GM12892 (cell line): ENCODE measurements around the gene NUBPL.

Source experiments
- DNase-seq: peaks from one replicate; pipeline ENCODE4 v3.0.0; 2011; ENCODE audit not compliant: insufficient read length
- FAIRE-seq: peaks from 2 replicates; lab custom pipeline; 2011; peaks lifted over from hg19 to GRCh38; lab: Jason Lieb, UNC
- POLR2A ChIP-seq: IDR thresholded peaks from 2 replicates; pipeline ENCODE4 v1.6.1; 2011; ENCODE audit warnings: low read depth, low read length, control low read depth
- POLR2AphosphoS5 ChIP-seq: IDR thresholded peaks from 2 replicates; pipeline ENCODE4 v1.6.1; 2011; ENCODE audit warnings: low read depth, low read length, control low read depth
- TAF1 ChIP-seq: IDR thresholded peaks from 2 replicates; pipeline ENCODE4 v1.6.1; 2011; ENCODE audit warnings: low read depth, mild to moderate bottlenecking, control low read depth, low read length, borderline replicate concordance

Gene NUBPL

GRCh38 chr14:31556191-31556590, 5.0 kb upstream of the NUBPL start:
- TF ChIP-seq POLR2AphosphoS5 (no peak), TAF1 (no peak), POLR2A (no peak)
- FAIRE-seq (no peak), DNase-seq (no peak)

- DNase-seq (no peak), FAIRE-seq (no peak)
- TF ChIP-seq POLR2A, result no peak
- no peak for TF ChIP-seq TAF1
- no peak for TF ChIP-seq POLR2AphosphoS5
Observed at GRCh38 chr14:31559939-31560338, 1.3 kb upstream of the NUBPL start.

DNA sequence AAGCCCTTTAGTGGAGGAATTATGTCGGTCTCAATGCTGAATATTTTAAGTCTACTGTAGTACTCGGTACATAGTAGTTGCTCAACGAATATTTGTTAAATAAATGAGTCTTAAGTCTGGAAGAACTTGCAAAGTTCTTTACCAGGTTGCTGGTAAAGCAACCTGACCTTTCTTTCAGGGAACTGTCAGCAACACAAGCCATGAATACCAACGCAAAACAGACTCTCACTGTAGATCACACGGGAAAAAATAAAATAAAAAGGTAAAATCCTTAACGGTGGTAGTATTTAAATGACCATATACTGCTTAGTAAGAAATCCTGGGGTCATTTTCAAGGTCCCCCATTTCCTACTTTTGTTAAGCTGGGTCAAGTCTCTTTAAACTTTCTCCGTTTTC, 447 bp upstream of the NUBPL start:
- TF ChIP-seq POLR2AphosphoS5, result no peak
- TF ChIP-seq POLR2A, result no peak
- TF ChIP-seq TAF1, result no peak
- FAIRE-seq (no peak), DNase-seq (no peak)

DNA sequence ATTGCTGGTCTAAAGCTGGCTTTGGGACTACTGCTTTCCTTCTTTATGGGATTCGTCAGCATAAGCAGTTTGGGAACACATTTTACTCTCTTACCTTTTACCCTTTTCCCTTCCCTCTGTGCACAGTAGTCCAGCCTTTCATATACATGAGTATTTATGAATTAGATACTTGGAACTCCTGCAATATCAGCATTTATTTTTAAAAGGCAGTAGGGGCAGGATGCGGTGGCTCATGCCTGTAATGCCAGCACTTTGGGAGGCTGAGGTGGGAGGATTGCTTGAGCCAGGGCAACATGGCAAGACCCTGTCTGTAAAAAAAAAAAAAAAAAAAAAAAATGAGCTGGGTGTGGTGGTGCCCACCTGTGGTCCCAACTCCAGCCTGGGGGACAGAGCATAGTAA, 3.0 kb downstream of the NUBPL start:
- TF ChIP-seq POLR2AphosphoS5, result no peak
- no peak for TF ChIP-seq TAF1
- no peak for TF ChIP-seq POLR2A
- FAIRE-seq (no peak), DNase-seq (no peak)

GRCh38 chr14:31566456-31566855, 5.3 kb downstream of the NUBPL start:
- TF ChIP-seq POLR2AphosphoS5 (no peak), POLR2A (no peak), TAF1 (no peak)
- FAIRE-seq, result no peak
- DNase-seq, result no peak

- DNase-seq (no peak), FAIRE-seq (no peak)
- TF ChIP-seq POLR2A (no peak), POLR2AphosphoS5 (no peak), TAF1 (no peak)
Observed at GRCh38 chr14:31567655-31568054, 6.5 kb downstream of the NUBPL start.

- FAIRE-seq (no peak), DNase-seq (no peak)
- TF ChIP-seq TAF1, result no peak
- TF ChIP-seq POLR2A, result no peak
- TF ChIP-seq POLR2AphosphoS5, result no peak
Observed at GRCh38 chr14:31568161-31568560, 7.0 kb downstream of the NUBPL start.

DNA sequence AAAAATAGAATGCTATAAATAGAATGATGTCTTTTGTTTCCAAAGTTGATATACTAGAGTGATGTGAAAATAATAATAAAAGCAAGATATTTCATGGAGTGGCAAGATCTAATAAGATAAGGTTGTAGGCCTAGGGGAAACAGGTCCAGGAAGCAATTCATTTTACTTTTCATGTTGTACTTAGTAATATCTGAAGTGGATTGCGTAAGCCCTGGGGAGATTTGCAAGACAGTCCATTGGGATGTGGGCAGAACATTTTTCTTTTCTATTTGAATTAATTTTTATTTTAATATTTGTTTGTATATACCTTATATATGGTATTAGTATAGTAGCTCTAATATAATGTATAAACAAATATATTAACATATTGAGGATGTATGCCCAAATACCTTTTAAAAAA, 7.5 kb downstream of the NUBPL start:
- FAIRE-seq, result no peak
- no peak for DNase-seq
- no peak for TF ChIP-seq POLR2A
- no peak for TF ChIP-seq POLR2AphosphoS5
- no peak for TF ChIP-seq TAF1

DNA sequence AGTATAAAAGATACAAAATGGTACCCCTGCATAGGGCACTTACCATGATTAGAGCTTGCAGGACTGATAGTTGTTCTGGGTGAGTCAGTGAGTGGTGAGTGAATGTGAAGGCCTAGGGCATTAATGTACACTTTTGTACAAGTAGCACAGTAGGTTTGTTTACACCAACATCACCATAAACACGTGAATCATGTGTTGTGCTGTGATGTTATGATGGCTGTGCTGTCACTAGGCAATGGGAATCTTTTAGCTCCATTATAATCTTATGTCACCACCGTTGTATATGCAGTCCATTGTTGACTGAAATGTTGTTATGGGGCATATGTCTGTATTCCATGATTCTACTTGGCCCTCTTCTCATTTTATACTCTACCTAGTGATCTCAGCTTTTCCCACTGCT, 11.8 kb downstream of the NUBPL start:
- no peak for DNase-seq
- no peak for TF ChIP-seq TAF1
- FAIRE-seq, result no peak

DNA sequence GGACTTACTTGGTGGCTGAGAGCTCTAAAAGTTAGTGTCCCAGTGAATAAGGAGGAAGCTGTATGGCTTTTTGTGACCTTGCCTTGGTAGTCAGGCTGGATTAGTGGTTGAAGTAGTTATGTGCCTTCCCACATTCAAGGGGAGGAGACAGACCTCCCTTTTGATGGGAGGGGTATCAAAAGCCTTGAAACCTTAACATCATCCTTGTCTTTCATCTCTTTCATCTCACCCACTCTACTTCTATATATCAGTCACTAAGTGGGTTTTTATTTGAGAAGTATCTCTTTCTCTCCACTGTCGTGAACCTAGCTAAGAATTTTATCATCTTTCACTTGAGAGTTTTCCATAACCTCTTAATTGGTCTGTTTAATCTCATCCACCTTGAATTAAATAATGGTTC, 15.7 kb downstream of the NUBPL start:
- no peak for DNase-seq
- no peak for TF ChIP-seq POLR2A
- TF ChIP-seq POLR2AphosphoS5, result no peak
- TF ChIP-seq TAF1, result no peak
- no peak for FAIRE-seq

DNA sequence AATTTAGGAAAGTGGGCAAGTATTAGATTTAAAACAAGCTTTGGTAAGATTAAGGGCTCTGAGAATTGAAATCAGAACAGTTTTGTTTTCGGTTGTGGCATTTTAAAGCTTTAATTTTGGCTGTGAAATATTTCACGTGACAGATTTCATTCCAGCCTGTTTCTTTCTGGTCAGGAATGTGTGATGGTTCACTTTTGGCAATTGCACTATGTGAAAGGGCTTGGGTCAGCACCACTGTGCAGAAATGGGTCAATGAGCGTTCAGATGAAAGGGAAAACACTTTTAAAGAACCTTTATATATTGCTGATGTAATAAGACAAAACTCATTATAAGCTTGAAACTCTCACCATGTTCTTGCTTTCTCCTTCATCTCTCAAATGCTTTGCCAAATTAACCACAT, 17.1 kb downstream of the NUBPL start:
- no peak for DNase-seq
- TF ChIP-seq POLR2A (no peak), POLR2AphosphoS5 (no peak), TAF1 (no peak)
- no peak for FAIRE-seq

GRCh38 chr14:31578792-31579501, 17.7 kb downstream of the NUBPL start:
- DNase-seq, result no peak
- no peak for FAIRE-seq

More at GRCh38 chr14:31578792-31579501, 17.7 kb downstream of the NUBPL start:
- no peak for TF ChIP-seq POLR2A
